IgD-negative memory B cell (primary cell): ENCODE measurements around the gene POLA1. TPM values are rescaled to one million over a fixed set of nuclear protein-coding genes. Genes with fewer than 3 reads are reported as not detected.

Experiments
- H3K27ac Mint-ChIP-seq, 3 donors: one replicate each; pipeline ENCODE4 v1.8.0; 2020 to 2022; ENCODE audit warnings: mild to moderate bottlenecking in 3 of 3, mixed read lengths in 3 of 3, moderate library complexity in 1 of 3
- H3K27me3 Mint-ChIP-seq: one replicate; pipeline ENCODE4 v1.8.0; 2021; ENCODE audit warnings: mixed read lengths
- H3K36me3 Mint-ChIP-seq: one replicate; pipeline ENCODE4 v1.8.0; 2020; ENCODE audit warnings: mild to moderate bottlenecking, mixed read lengths
- H3K4me1 Mint-ChIP-seq, 3 donors: one replicate each; pipeline ENCODE4 v1.8.0; 2020 to 2022; ENCODE audit warnings: mixed read lengths in 3 of 3, mild to moderate bottlenecking in 1 of 3
- H3K4me3 Mint-ChIP-seq, 4 donors: one replicate each; pipeline ENCODE4 v1.8.0; 2020 to 2022; ENCODE audit warnings: mild to moderate bottlenecking in 4 of 4, mixed read lengths in 4 of 4, moderate library complexity in 3 of 4
- H3K9me3 Mint-ChIP-seq, 3 donors: one replicate each; pipeline ENCODE4 v1.8.0; 2020 to 2021; ENCODE audit warnings: mixed read lengths in 3 of 3, mild to moderate bottlenecking in 1 of 3
- polyA plus RNA-seq: library from polyadenylated mRNA; unstranded; fragments of 300-500 nt; fragmentation: Illumina TruSeq; gene quantifications from one replicate; pipeline ENCODE4 v1.2.3, GENCODE V29; 2021

The POLA1 gene
- polyA plus RNA-seq, 1 donor from 2014 or later = 4.3 TPM

GRCh38 chrX:25043192-25043591, 349.5 kb downstream of the POLA1 start:
- peaks cover 0 to 2% (median 0%) of the 10 kb centered on the region in 3 donors for H3K9me3 Mint-ChIP-seq
- no peak overlapping the region for H3K27ac Mint-ChIP-seq
- no peak overlapping the region for H3K4me3 Mint-ChIP-seq
- H3K36me3 Mint-ChIP-seq = no peaks in the 10 kb centered on the region
- peaks cover 2% of the 10 kb centered on the region for H3K27me3 Mint-ChIP-seq
- peaks cover 0 to 7% (median 1%) of the 10 kb centered on the region in 3 donors for H3K4me1 Mint-ChIP-seq

Other genes with a start within 250 kb of the POLA1 start
- 29.3 TPM for gene PDK3, start 228.6 kb upstream of the POLA1 start, polyA plus RNA-seq
- 0.13 TPM for gene PCYT1B, start 46.6 kb upstream of the POLA1 start, polyA plus RNA-seq